Endothelial cell (in vitro differentiated cells): Measurements from ENCODE around the gene LYST. TPM values are rescaled to one million over a fixed set of nuclear protein-coding genes. Genes with fewer than 3 reads are reported as not detected.

Experiments
- DNase-seq: peaks from one replicate; pipeline ENCODE4 v3.0.0; 2021; ENCODE audit warnings: low spot score
- H3K27ac Mint-ChIP-seq: one replicate; pipeline ENCODE4 v1.8.0; 2021; ENCODE audit warnings: mixed read lengths, inconsistent platforms; ENCODE audit not compliant: unreplicated experiment
- H3K27me3 Mint-ChIP-seq: one replicate; pipeline ENCODE4 v1.8.0; 2021; ENCODE audit warnings: mild to moderate bottlenecking, moderate library complexity, mixed read lengths, inconsistent platforms; ENCODE audit not compliant: unreplicated experiment
- H3K36me3 Mint-ChIP-seq: one replicate; pipeline ENCODE4 v1.8.0; 2021; ENCODE audit warnings: mild to moderate bottlenecking, low read depth, mixed read lengths, inconsistent platforms; ENCODE audit not compliant: unreplicated experiment
- H3K4me1 Mint-ChIP-seq: one replicate; pipeline ENCODE4 v1.8.0; 2021; ENCODE audit warnings: mild to moderate bottlenecking, mixed read lengths, inconsistent platforms; ENCODE audit not compliant: unreplicated experiment
- H3K4me3 Mint-ChIP-seq: one replicate; pipeline ENCODE4 v1.8.0; 2021; ENCODE audit warnings: mild to moderate bottlenecking, mixed read lengths, inconsistent platforms; ENCODE audit not compliant: unreplicated experiment
- H3K9me3 Mint-ChIP-seq: one replicate; pipeline ENCODE4 v1.8.0; 2021; ENCODE audit warnings: mixed read lengths, inconsistent platforms; ENCODE audit not compliant: unreplicated experiment
- CTCF ChIP-seq: fragments of 200-600 bp; sonication (generic); IDR thresholded peaks from one replicate; pipeline ENCODE4 v1.5.0; 2021; ENCODE audit warnings: antibody characterized with exemption; ENCODE audit not compliant: unreplicated experiment
- total RNA-seq: library from RNA; stranded (reverse); fragmentation: NEBNext Ultra II Directional; extraction: Animal tissue kit (Norgen Biotek cat#: 25700); gene quantifications from one replicate; pipeline ENCODE4 v1.2.1, GENCODE V29; 2021; ENCODE audit not compliant: unreplicated experiment

LYST gene
- total RNA-seq, 1 donor from 2014 or later: 7.4 TPM

- no peak overlapping the region for H3K4me3 Mint-ChIP-seq
- peaks cover 3% of the 10 kb centered on the region for H3K27me3 Mint-ChIP-seq
- no peaks in the 10 kb centered on the region for H3K9me3 Mint-ChIP-seq
- no peaks in the 10 kb centered on the region for H3K36me3 Mint-ChIP-seq
- DNase-seq: no peak
- peaks cover 5% of the 10 kb centered on the region for H3K4me1 Mint-ChIP-seq
- no peak overlapping the region for H3K27ac Mint-ChIP-seq
- no peak for TF ChIP-seq CTCF
Observed at GRCh38 chr1:235893840-235894239, 27.1 kb upstream of the LYST start.

- Mint-ChIP-seq H3K27me3 (peaks cover 3% of the 10 kb centered on the region), H3K36me3 (no peaks in the 10 kb centered on the region), H3K4me1 (no peaks in the 10 kb centered on the region), H3K27ac (no peak overlapping the region), H3K4me3 (no peak overlapping the region), H3K9me3 (no peaks in the 10 kb centered on the region)
- no peak for TF ChIP-seq CTCF
- DNase-seq: no peak
Observed at GRCh38 chr1:235892734-235893413, 26.2 kb upstream of the LYST start.

GRCh38 chr1:235892202-235892601 is 25.5 kb upstream of the LYST start:
- no peak for TF ChIP-seq CTCF
- H3K4me1 Mint-ChIP-seq: no peaks in the 10 kb centered on the region
- no peak overlapping the region for H3K27ac Mint-ChIP-seq
- no peak for DNase-seq
- H3K4me3 Mint-ChIP-seq: no peak overlapping the region
- H3K36me3 Mint-ChIP-seq: no peaks in the 10 kb centered on the region
- H3K27me3 Mint-ChIP-seq: peaks cover 2% of the 10 kb centered on the region
- H3K9me3 Mint-ChIP-seq: no peaks in the 10 kb centered on the region

- TF ChIP-seq CTCF: no peak
- Mint-ChIP-seq H3K36me3 (no peaks in the 10 kb centered on the region), H3K4me3 (no peak overlapping the region), H3K27me3 (no peaks in the 10 kb centered on the region), H3K27ac (no peak overlapping the region), H3K9me3 (no peaks in the 10 kb centered on the region), H3K4me1 (no peaks in the 10 kb centered on the region)
- DNase-seq: no peak
Observed at GRCh38 chr1:235888119-235888643, 21.5 kb upstream of the LYST start.

GRCh38 chr1:235887676-235888075 is 21.0 kb upstream of the LYST start:
- DNase-seq: no peak
- Mint-ChIP-seq H3K27ac (no peak overlapping the region), H3K27me3 (no peaks in the 10 kb centered on the region), H3K4me3 (no peak overlapping the region), H3K36me3 (no peaks in the 10 kb centered on the region), H3K4me1 (no peaks in the 10 kb centered on the region), H3K9me3 (no peaks in the 10 kb centered on the region)
- no peak for TF ChIP-seq CTCF
